Neural crest cell (in vitro differentiated cells): ENCODE measurements around the gene CEACAM19. TPM values are rescaled to one million over a fixed set of nuclear protein-coding genes. Genes with fewer than 3 reads are reported as not detected.
"Not testable (repeated sequence)": the region's sequence is repeated elsewhere in the genome, so short reads cannot be mapped to it uniquely, and the experiment has no call there.

Experiments
- DNase-seq: peaks from one replicate; pipeline ENCODE4 v3.0.0; 2021; ENCODE audit warnings: low read depth, mixed read lengths, low spot score
- H3K27ac Mint-ChIP-seq: one replicate; pipeline ENCODE4 v1.8.0; 2021; ENCODE audit warnings: mild to moderate bottlenecking, mixed read lengths; ENCODE audit not compliant: unreplicated experiment
- H3K27me3 Mint-ChIP-seq: 2 replicates; pipeline ENCODE4 v1.8.0; 2021; ENCODE audit warnings: low read depth, mild to moderate bottlenecking, mixed read lengths
- H3K36me3 Mint-ChIP-seq: 2 replicates; pipeline ENCODE4 v1.8.0; 2021; ENCODE audit warnings: low read depth, mild to moderate bottlenecking, mixed read lengths
- H3K4me1 Mint-ChIP-seq: 2 replicates; pipeline ENCODE4 v1.8.0; 2021; ENCODE audit warnings: mixed read lengths
- H3K4me3 Mint-ChIP-seq: one replicate; pipeline ENCODE4 v1.8.0; 2021; ENCODE audit warnings: mild to moderate bottlenecking, mixed read lengths
- H3K9me3 Mint-ChIP-seq: 2 replicates; pipeline ENCODE4 v1.8.0; 2021; ENCODE audit warnings: mixed read lengths
- total RNA-seq: library from RNA; stranded (reverse); gene quantifications from 2 replicates; pipeline ENCODE4 v1.2.1, GENCODE V29; 2021
- TF ChIP-seq, protein P1 (sequence below): fragments of 200-600 bp; sonication (generic); conservative IDR thresholded peaks from 2 replicates; pipeline ENCODE4 v1.5.0; 2021; ENCODE audit warnings: antibody characterized with exemption, mild to moderate bottlenecking

Gene CEACAM19
- total RNA-seq, 1 donor from 2014 or later = 6.1 TPM

GRCh38 chr19:44627631-44628030, 43.7 kb upstream of the CEACAM19 start:
- TF ChIP-seq, protein P1, sequence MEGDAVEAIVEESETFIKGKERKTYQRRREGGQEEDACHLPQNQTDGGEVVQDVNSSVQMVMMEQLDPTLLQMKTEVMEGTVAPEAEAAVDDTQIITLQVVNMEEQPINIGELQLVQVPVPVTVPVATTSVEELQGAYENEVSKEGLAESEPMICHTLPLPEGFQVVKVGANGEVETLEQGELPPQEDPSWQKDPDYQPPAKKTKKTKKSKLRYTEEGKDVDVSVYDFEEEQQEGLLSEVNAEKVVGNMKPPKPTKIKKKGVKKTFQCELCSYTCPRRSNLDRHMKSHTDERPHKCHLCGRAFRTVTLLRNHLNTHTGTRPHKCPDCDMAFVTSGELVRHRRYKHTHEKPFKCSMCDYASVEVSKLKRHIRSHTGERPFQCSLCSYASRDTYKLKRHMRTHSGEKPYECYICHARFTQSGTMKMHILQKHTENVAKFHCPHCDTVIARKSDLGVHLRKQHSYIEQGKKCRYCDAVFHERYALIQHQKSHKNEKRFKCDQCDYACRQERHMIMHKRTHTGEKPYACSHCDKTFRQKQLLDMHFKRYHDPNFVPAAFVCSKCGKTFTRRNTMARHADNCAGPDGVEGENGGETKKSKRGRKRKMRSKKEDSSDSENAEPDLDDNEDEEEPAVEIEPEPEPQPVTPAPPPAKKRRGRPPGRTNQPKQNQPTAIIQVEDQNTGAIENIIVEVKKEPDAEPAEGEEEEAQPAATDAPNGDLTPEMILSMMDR = no peak
- Mint-ChIP-seq H3K4me1 (no peaks in the 10 kb centered on the region), H3K36me3 (no peaks in the 10 kb centered on the region), H3K27ac (no peak overlapping the region), H3K9me3 (no peaks in the 10 kb centered on the region), H3K27me3 (peaks cover 6% of the 10 kb centered on the region), H3K4me3 (no peak overlapping the region)
- no peak for DNase-seq

GRCh38 chr19:44628793-44629192, 42.5 kb upstream of the CEACAM19 start:
- no peaks in the 10 kb centered on the region for H3K4me1 Mint-ChIP-seq
- DNase-seq = no peak
- H3K4me3 Mint-ChIP-seq = no peak overlapping the region
- no peaks in the 10 kb centered on the region for H3K36me3 Mint-ChIP-seq
- peak overlapping the region; percentile 62 for H3K27ac Mint-ChIP-seq
- peaks cover 16% of the 10 kb centered on the region for H3K27me3 Mint-ChIP-seq
- TF ChIP-seq, protein P1 = no peak
- no peaks in the 10 kb centered on the region for H3K9me3 Mint-ChIP-seq

GRCh38 chr19:44631611-44632010, 39.7 kb upstream of the CEACAM19 start:
- H3K9me3 Mint-ChIP-seq, H3K4me1 Mint-ChIP-seq, H3K4me3 Mint-ChIP-seq, H3K27ac Mint-ChIP-seq, DNase-seq, H3K36me3 Mint-ChIP-seq: not testable (repeated sequence)
- H3K27me3 Mint-ChIP-seq = peaks cover 35% of the 10 kb centered on the region

GRCh38 chr19:44634058-44634457, 37.2 kb upstream of the CEACAM19 start:
- H3K27ac Mint-ChIP-seq, H3K4me1 Mint-ChIP-seq, DNase-seq, H3K4me3 Mint-ChIP-seq, H3K36me3 Mint-ChIP-seq, H3K9me3 Mint-ChIP-seq: not testable (repeated sequence)
- peaks cover 35% of the 10 kb centered on the region for H3K27me3 Mint-ChIP-seq

GRCh38 chr19:44634785-44635184, 36.5 kb upstream of the CEACAM19 start:
- DNase-seq = no peak
- TF ChIP-seq, protein P1 = no peak
- H3K4me1 Mint-ChIP-seq = no peaks in the 10 kb centered on the region
- no peaks in the 10 kb centered on the region for H3K36me3 Mint-ChIP-seq
- peaks cover 35% of the 10 kb centered on the region for H3K27me3 Mint-ChIP-seq
- H3K9me3 Mint-ChIP-seq = no peaks in the 10 kb centered on the region
- no peak overlapping the region for H3K27ac Mint-ChIP-seq
- H3K4me3 Mint-ChIP-seq = no peak overlapping the region

DNA sequence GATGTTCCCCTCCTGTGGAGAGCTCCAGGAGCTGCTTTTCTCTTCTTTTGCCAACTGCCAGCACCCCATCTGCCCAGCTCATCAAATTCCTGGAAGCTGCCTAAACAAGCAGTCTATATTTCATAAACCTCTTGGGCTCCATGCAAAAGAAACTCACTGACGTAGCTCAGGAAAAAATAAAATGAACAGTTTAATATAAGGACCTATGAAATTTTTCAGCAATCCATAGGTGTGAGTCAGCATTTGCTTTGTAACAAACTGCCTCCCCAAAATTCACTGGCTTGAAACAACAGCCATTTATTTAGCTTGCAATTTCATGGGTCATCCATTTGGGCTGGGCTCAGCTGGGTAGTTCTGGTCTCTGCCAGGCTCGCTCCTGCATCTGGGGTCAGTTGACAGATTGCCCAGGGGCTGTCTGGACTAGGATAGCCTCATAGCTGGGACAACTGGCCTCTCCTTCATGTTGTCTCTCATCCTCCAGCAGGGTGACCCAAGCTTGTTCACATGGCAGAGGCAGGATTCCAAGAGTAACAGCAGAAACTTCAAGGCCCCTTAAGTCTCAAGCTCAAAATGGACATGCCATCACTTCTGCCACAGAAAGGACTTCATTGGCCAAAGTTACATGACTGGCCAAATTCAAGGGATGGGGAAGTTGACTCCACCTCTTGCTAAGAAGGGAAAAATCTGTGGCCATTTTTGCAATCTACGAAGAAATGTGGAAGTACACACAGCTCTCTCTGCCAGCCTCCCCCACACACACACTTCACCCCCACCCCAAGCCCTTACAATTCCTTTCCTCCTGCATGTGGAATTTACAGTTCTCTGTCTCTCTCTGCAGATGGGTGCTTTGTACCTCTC, 35.5 kb upstream of the CEACAM19 start:
- no peak overlapping the region for H3K27ac Mint-ChIP-seq
- peaks cover 35% of the 10 kb centered on the region for H3K27me3 Mint-ChIP-seq
- DNase-seq = no peak
- H3K36me3 Mint-ChIP-seq = no peaks in the 10 kb centered on the region
- TF ChIP-seq, protein P1 = no peak
- no peaks in the 10 kb centered on the region for H3K9me3 Mint-ChIP-seq
- no peaks in the 10 kb centered on the region for H3K4me1 Mint-ChIP-seq
- no peak overlapping the region for H3K4me3 Mint-ChIP-seq
